GM12878 (cell line): ENCODE data around the gene TCF4. TPM values are rescaled to one million over a fixed set of nuclear protein-coding genes. Genes with fewer than 3 reads are reported as not detected.

ENCODE experiments used
- ATAC-seq: fragments of 200-7000 bp; cut with Tn5 transposase; 3 replicates; pipeline ENCODE4 v1.9.1; 2020; ENCODE audit warnings: mild to moderate bottlenecking, moderate library complexity
- BruUV-seq: library from RNA; stranded (reverse); fragments of 400-500 nt; replicated peaks from 2 replicates; lab custom pipeline; 2021; lab: Mats Ljungman, UMichigan
- CTCF ChIA-PET: fragments of 300-600 bp; sonication (Branson Sonifier 250); formaldehyde crosslinking; extraction: SDS; loops from one replicate; lab custom pipeline; 2021; ENCODE audit warnings: inconsistent platforms; lab: Yijun Ruan, JAX
- POLR2A ChIA-PET: fragments of 350-600 bp; formaldehyde crosslinking; extraction: SDS; loops from one replicate; lab custom pipeline; 2021; ENCODE audit warnings: inconsistent platforms; lab: Charles Lee
- RAD21 ChIA-PET: fragments of 300-600 bp; sonication (Branson Sonifier 250); formaldehyde crosslinking; loops from one replicate; lab custom pipeline; 2023; ENCODE audit warnings: antibody characterized with exemption; ENCODE audit not compliant: unreplicated experiment; lab: Charles Lee
- SMC1A ChIA-PET: fragments of 300-600 bp; sonication (Branson Sonifier 250); formaldehyde crosslinking; loops from one replicate; lab custom pipeline; 2023; ENCODE audit not compliant: unreplicated experiment, uncharacterized antibody; lab: Charles Lee
- DNase-seq: peaks from one replicate; pipeline ENCODE4 v3.0.0-alpha.2; 2011; ENCODE audit warnings: low read depth, low spot score
- FAIRE-seq: peaks from 3 replicates; lab custom pipeline; 2011; peaks lifted over from hg19 to GRCh38; lab: Jason Lieb, UNC
- H2AFZ ChIP-seq: 2 replicates; pipeline ENCODE4 v1.6.0; 2011; ENCODE audit warnings: low read depth, low read length, control low read depth; ENCODE audit not compliant: control insufficient read depth
- H3K27ac ChIP-seq: 2 replicates; pipeline ENCODE4 v1.5.1; 2011; ENCODE audit warnings: control low read depth; ENCODE audit not compliant: control insufficient read depth, insufficient read depth
- H3K27me3 ChIP-seq, 2 experiments: replicated peaks in 1 of 2; 2 replicates each; pipeline versions ENCODE4 v1.6.0 to v1.6.1; 2011; ENCODE audit warnings: low read length in 1 of 2; ENCODE audit not compliant: control insufficient read depth in 2 of 2, insufficient read depth in 2 of 2
- H3K36me3 ChIP-seq, 2 experiments: 2 replicates each; pipeline ENCODE4 v1.5.1; 2011; ENCODE audit warnings: low read length in 1 of 2; ENCODE audit not compliant: control insufficient read depth in 2 of 2, insufficient read depth in 2 of 2
- H3K4me1 ChIP-seq: 2 replicates; pipeline ENCODE4 v1.6.1; 2011; ENCODE audit warnings: mild to moderate bottlenecking, low read length, moderate library complexity, mixed read lengths; ENCODE audit not compliant: control insufficient read depth, insufficient read depth
- H3K4me2 ChIP-seq: 2 replicates; pipeline ENCODE4 v1.6.0; 2011; ENCODE audit warnings: control low read depth; ENCODE audit not compliant: control insufficient read depth, insufficient read depth
- H3K4me3 ChIP-seq: fragments of 200-600 bp; sonication (generic); 2 replicates; pipeline ENCODE4 v1.5.1; 2016
- H3K79me2 ChIP-seq: 2 replicates; pipeline ENCODE4 v1.6.0; 2011; ENCODE audit warnings: low read length; ENCODE audit not compliant: control insufficient read depth, insufficient read depth
- H3K9ac ChIP-seq: 2 replicates; pipeline ENCODE4 v1.8.0; 2011; ENCODE audit warnings: low read length, control low read depth, mixed read lengths; ENCODE audit not compliant: control insufficient read depth, insufficient read depth
- H3K9me3 ChIP-seq: replicated peaks from 3 replicates; pipeline ENCODE4 v1.5.1; 2011; ENCODE audit warnings: mild to moderate bottlenecking, low read length; ENCODE audit not compliant: control insufficient read depth, insufficient read depth
- H4K20me1 ChIP-seq: 2 replicates; pipeline ENCODE4 v1.6.0; 2011; ENCODE audit not compliant: control insufficient read depth, insufficient read depth
- CHD2 ChIP-seq: IDR thresholded peaks from 2 replicates; pipeline ENCODE4 v1.6.1; 2011; ENCODE audit warnings: low read depth, low read length, improper control_type of control experiment, borderline replicate concordance
- JUND ChIP-seq: IDR thresholded peaks from 2 replicates; pipeline ENCODE4 v1.6.1; 2012; ENCODE audit warnings: low read depth, mild to moderate bottlenecking, low read length, improper control_type of control experiment, moderate library complexity
- KAT2A ChIP-seq: conservative IDR thresholded peaks from 2 replicates; pipeline ENCODE4 v1.6.1; 2011; ENCODE audit warnings: low read depth, low read length; ENCODE audit not compliant: control insufficient read depth
- MYB ChIP-seq: fragments of 150-350 bp; IDR thresholded peaks from 2 replicates; pipeline ENCODE4 v1.6.1; 2014; ENCODE audit warnings: mild to moderate bottlenecking, low read depth, low read length, borderline replicate concordance
- NRF1 ChIP-seq: conservative IDR thresholded peaks from 2 replicates; pipeline ENCODE4 v1.6.1; 2011; ENCODE audit warnings: mild to moderate bottlenecking, low read depth, low read length, improper control_type of control experiment
- POU2F2 ChIP-seq: IDR thresholded peaks from 3 replicates; pipeline ENCODE4 v1.6.1; 2011; ENCODE audit warnings: low read depth, mild to moderate bottlenecking, low read length, borderline replicate concordance
- WGBS: methylation state at CpG from one replicate; pipeline ENCODE4 v1.1.6; 2016; ENCODE audit warnings: low lambda C conversion rate; ENCODE audit not compliant: insufficient replicate concordance, insufficient coverage; ENCODE audit errors: missing lambda C conversion rate; 5-methylcytosine and 5-hydroxymethylcytosine counted together
- in situ Hi-C: fragments of 300-500 bp; cut with MboI; formaldehyde crosslinking; loops from 9 replicates; pipeline ENCODE4 v1.14.3; 2018; ENCODE audit warnings: mixed read lengths
- intact Hi-C: fragments of 100-400 bp; cut with micrococcal nuclease; formaldehyde crosslinking; loops from one replicate; pipeline ENCODE4 v1.14.2; 2022; ENCODE audit not compliant: unreplicated experiment
- polyA plus RNA-seq, 11 experiments: library from polyadenylated mRNA; depleted of rRNA in 4 of 11; unstranded in 6 of 11; stranded (reverse) in 5 of 11; fragments of >200 nt; fragmentation: Nextera tagmentation in 4 of 11; fragmentation: Illumina TruSeq in 1 of 11; extraction: Ambion mirVana in 4 of 11; extraction: Trizol in 1 of 11; gene quantifications; 1 replicate in 1 of 11; 2 replicates in 10 of 11; pipeline versions ENCODE4 v1.2.1 to v1.2.3, GENCODE V29; 2011 to 2016; ENCODE audit warnings: inconsistent platforms in 2 of 11, missing spikeins in 2 of 11, low read depth in 1 of 11
- total RNA-seq, 4 experiments: library from RNA; depleted of rRNA in 3 of 4; stranded (reverse); fragments of >200 nt in 3 of 4; fragmentation: Illumina TruSeq in 1 of 4; extraction: Trizol in 1 of 4; gene quantifications; 2 replicates each; pipeline versions ENCODE4 v1.2.1 to v1.2.3, GENCODE V29; 2013 to 2021

The TCF4 gene
- total and polyA plus RNA-seq, 10 of the 15 experiments (the other 5 are each of a cell fraction or from before 2014, with no cell fraction given): 15.2 to 94.0 (median 31.5) TPM

DNA sequence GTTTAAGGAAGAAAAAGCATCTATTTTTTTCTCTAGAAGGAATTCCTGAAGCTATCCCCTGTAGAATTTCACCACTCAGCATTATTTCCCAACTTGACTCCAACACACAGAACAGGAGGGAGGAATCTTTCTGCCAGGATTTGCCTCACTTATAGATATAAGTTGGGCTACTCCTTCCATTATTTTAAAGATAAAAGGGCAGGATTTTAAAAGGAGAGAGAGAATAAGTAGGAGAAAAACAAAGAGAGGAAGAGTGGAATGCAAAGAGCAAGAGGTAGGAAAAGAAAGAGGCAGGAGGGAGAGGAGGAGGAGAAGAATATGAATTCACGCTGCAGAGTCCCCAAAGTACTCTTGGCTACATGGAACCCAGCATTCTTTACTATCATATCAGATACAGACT lies 182.5 kb downstream of the TCF4 start (continued):
- no peak for TF ChIP-seq NRF1
- TF ChIP-seq KAT2A: no peak

DNA sequence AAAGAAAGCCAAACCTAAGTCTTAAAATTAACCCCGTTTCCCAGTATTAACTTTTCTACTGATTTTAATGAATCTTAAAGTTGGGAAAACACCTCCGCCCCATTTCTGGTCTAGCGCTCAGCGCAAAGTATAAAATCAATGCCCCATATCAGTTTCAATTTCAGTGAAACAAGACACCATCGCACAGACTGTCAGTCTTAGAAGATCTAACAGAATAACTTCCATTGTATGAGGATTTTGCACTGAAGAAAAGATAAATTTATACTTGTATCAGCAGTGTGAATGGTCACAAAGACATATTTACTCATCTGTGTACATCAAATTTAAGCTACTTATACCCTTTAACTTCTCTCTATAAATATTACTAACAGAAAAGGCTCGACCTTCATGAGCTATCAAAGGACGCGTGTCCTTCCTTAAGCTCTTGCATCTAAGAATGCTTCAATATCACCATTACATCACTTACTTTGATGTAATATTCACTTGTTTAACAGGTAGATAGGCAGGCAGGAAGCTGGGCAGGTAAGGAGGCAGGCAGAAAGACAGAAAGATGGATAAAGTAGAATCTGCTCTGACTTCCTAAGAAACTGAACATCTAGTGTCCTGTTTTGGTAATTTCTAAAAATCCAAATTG lies 183.0 kb downstream of the TCF4 start:
- intact Hi-C loops: no loop called here
- peak; percentile 81 for ATAC-seq

More for the DNA sequence above, 183.0 kb downstream of the TCF4 start:
- WGBS: 69% methylated on average over 8 of the region's 8 CpGs
- Histone ChIP-seq H3K4me3 (no peak overlapping the region), H3K4me2 (no peak overlapping the region), H3K9me3 (no peaks in the 10 kb centered on the region), H3K36me3 (no peaks in the 10 kb centered on the region), H2AFZ (no peak overlapping the region), H3K4me1 (no peaks in the 10 kb centered on the region), H4K20me1 (no peaks in the 10 kb centered on the region), H3K9ac (no peak overlapping the region), H3K27me3 (no peaks in the 10 kb centered on the region; a peak in 1 of 4 replicates), H3K27ac (no peak overlapping the region), H3K79me2 (no peaks in the 10 kb centered on the region)
- DNase-seq: no peak
- no TSS peak for BruUV-seq
- ChIA-PET SMC1A (no interaction called here), POLR2A (no interaction called here), RAD21 (no interaction called here), CTCF (interaction anchor here (2.4 kb wide), 1 partner anchor 10 kb away, joined by 10 read pairs; no protein-coding TSS in a partner anchor)
- in situ Hi-C loops: loop anchor here (10.0 kb wide), 1 partner anchor 170 kb away; no protein-coding TSS in a partner anchor
- TF ChIP-seq MYB: no peak
- no peak for TF ChIP-seq POU2F2
- TF ChIP-seq JUND: no peak
- TF ChIP-seq CHD2: no peak
- FAIRE-seq: no peak
